Right renal pelvis (tissue), 4 donors: ENCODE data around the gene PERCC1. TPM values are rescaled to one million over a fixed set of nuclear protein-coding genes. Genes with fewer than 3 reads are reported as not detected.
"Not testable (repeated sequence)": the region's sequence is repeated elsewhere in the genome, so short reads cannot be mapped to it uniquely, and the experiment has no call there.

ENCODE experiments used
- DNase-seq, 4 donors: peaks; one replicate each; pipeline ENCODE4 v3.0.0-alpha.2; 2013; ENCODE audit warnings: low read depth in 4 of 4, low spot score in 3 of 4, missing footprints in 1 of 4
- polyA plus RNA-seq, 4 donors: library from polyadenylated mRNA; unstranded; fragments of 120-200 nt; gene quantifications; one replicate each; pipeline ENCODE4 v1.2.1, GENCODE V29; 2013; ENCODE audit not compliant: insufficient read length in 4 of 4

The PERCC1 gene
- polyA plus RNA-seq, 4 donors, result 0.26 TPM; not detected in 3

GRCh38 chr16:1432388-1433262 lies 1.7 kb downstream of the PERCC1 start:
- no peak for DNase-seq

- DNase-seq, result no peak
Measured at GRCh38 chr16:1433263-1433560, 2.3 kb downstream of the PERCC1 start.

DNA sequence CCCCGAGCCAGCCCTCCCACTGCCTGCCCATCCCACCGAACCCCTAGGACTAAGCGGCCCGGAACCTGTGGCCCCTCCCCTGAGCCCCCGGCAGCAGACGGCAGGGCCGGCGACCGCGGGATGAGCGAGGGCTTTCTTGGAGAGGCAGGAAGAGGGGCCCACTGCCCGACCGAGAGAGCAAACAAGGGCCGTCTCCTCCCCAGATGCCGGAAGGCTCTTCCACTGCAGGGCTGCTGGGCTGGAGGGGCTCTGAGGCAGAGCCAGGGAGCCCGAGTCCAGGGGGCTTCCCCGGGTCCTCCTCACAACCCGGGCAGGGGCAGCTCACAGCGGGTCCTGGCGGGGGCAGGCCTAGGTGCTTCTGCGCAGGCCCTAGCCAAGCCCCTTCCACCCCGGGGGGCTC lies 2.9 kb downstream of the PERCC1 start:
- DNase-seq, result no peak

DNA sequence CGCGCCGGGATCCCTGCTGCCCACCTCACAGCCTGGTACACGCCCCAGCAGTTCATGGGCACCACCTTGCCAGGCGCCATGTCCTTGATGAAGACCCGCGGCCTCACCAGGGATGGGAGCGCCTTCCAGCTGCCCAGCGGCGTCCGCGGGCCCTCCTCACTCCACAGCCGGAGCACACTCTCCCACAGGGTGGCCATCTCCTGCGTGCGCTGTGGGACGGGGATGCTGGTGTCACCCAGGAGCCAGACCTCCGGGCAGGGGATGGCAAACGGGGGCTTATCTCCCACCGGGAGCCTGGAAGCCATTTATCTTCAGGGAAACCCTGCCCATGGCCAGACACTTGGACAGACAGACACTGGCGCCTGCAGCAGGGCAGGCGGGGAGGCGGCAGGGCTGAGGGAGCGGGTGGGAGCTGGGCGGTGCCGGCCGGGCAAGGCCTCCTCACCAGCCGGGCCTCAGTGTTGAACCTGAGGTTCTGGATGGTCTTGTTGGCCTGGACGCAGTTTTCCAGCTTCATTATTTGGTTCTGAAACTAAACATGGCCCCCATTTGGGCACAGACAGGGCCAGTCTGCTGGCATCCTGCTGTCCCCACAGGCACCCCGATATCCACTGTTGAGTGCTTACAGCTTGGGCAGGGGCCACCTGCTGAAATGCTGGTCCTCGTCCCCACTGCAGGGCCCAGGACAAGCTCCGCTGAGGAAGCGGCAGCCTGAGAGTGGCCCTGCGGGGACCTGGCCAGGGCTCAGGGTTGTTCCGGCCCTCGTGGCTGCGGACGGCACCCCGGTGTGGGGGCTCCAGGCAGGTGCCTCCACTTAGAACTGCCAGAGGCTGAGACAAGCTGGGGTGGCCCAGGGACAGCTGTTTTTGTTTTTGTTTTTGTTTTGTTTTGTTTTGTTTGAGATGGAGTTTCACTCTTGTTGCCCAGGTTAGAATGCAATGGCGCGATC lies 4.0 kb downstream of the PERCC1 start:
- no peak for DNase-seq

- DNase-seq, result no peak
Measured at GRCh38 chr16:1435921-1436697, 5.2 kb downstream of the PERCC1 start.

DNA sequence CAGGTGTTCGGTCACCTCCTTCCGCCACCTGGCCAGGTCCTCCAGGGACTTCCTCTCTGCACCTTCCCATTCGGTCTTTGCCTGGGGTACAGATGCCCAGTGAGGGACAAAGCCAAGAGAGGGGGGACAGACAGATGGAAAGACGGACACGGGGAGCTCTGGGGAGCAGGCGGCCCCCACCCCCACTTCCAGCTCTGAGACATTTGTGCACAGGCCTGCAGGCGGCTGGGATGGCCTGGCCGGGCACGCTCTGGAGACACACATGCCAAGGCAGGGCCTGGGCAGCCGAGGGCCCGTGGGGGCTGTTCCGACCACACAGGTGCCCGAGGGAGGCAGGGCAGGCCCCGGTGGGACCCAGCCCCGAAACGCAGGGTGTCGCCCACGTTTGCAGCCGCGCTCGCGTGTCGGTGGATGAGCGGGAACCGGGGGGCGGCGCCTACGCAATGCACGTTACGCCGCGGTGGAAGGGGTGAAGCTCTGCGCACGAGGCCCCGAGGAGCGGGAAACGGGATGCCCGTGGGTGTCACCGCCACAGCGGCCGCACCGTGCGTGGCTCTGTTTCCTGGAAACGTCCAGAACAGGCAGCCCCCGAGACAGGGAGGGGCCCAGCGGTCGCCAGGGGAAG lies 6.0 kb downstream of the PERCC1 start:
- no peak for DNase-seq

- no peak for DNase-seq
Measured at GRCh38 chr16:1437606-1438005, 6.7 kb downstream of the PERCC1 start.

DNA sequence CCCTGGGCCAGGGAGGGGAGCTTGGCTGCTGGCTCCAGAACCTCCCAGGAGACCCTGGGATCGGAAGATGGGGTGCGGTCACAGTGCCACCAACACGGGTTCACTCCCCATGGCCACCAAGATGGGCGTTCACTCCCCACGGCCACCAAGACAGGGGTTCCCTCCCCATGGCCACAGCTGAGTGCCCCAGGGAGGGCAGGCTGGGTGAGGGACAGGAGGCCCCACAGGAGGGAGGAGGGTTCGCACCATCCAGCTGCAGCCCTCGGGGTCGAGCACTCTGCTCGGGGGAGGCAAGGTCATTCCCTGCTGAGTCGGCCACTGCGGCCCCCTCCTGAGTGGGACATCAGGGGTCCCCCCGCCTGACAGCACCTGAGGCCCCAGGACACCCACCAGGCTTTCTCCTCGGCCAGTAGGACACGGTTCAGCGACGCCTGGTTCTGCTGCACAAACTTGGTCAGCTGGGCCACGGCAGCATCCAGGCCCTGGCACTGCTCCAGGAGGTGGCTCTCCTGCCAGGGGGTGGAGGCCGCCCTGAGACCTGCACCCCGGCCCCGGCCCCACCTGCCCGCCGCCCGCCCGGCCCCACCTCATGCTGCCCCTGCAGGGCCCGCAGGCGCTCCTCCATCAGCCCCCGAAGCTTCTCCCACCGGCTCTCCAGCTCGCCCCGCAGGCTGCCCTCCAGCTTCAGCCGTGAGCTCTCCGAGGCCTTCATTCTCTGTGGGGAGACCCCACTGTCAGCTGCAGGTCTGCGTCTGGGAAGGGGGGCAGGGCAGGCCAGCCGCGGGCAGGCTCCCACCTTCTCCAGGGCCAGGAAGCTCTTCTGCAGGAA lies 7.6 kb downstream of the PERCC1 start:
- no peak for DNase-seq

DNA sequence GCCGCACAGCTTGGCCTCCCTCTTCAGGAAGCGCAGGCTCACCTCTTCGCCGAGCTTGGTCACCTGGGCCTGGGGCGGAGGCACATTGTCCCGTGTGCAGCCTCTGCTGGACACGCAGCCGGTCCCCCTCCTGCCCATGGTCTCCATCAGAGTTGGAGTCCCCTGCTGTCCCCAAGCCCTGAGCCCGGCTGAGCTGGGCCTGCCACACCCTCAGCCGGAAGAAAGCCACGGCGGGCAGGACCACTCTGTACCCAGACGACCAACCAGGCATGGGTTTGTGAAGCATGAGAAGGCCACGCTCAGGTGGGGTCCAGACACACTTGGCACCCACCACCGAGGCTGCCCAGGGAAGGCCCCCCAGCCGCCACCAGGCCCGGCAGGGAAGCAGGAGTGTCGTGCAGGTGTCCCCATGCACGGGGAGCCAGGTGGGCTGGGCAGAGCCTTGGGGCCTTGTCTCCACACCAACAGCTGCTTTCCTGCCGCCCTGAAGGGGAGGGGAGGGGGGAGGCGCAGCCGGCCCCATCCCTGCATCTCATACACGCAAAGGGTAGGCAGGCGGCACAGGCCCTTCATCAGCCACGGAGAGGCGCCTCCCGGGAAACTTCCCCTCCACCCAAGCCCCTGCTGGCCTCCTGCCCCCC lies 8.3 kb downstream of the PERCC1 start:
- no peak for DNase-seq

- not testable (repeated sequence) for DNase-seq
Measured at GRCh38 chr16:1439699-1440074, 8.8 kb downstream of the PERCC1 start.

DNA sequence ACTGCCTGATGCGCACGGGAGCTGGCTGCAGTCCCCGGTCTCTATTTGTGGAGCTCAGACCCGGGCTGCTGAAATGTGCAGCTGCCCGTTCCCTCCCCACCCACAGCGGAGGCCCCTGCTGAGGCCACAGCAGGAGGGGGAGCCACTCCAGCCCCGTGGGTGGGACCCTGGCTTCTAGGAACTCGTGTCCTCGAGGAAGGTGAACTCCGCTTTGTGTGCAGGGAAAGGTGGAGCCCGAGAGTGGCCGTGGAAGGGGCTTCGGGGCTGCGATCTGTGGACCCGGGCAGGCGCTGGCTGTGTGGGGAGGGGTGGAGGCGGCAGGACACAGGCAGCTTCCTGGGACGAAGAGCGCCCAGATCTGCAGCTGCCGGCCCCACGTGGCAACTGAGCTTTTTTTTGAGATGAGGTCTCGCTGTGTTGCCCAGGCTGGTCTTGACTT lies 10.5 kb downstream of the PERCC1 start:
- no peak for DNase-seq

- no peak for DNase-seq
Measured at GRCh38 chr16:1442697-1443096, 11.8 kb downstream of the PERCC1 start.

DNA sequence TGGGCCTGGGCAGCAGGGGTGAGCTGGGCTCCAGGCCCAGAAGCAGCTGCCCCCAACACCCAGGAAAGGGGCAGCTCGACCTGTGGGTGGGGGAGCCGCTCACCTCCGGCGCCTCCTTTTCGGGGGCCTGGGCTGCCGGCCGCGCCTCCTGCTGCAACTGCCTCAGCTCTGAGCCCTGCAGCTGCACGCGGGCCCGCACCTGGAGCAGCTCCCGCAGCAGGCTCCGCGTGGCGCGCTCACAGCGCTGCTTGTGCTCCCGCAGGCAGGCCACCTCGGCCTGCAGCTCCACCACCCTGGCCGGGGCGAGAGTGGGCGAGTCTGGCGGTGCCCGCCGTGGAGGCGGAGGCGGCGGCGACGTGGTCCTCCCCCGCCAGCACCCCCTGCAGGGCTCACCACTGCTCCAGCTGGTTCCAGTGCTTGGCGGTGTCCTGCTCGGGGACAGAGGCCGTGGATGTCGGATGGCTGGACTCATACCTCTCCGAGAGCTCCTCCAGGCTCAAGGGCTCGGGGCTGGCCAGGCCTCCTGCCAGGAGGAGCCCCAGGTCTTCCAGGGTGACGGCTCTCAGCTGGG lies 12.6 kb downstream of the PERCC1 start:
- DNase-seq, result no peak

GRCh38 chr16:1443980-1444729 lies 13.3 kb downstream of the PERCC1 start, which contains the start of gene CCDC154:
Gene CCDC154 (minus strand): TSS chr16:1444556. CDS start chr16:1444322, 234 bp downstream.
- no peak for DNase-seq

DNA sequence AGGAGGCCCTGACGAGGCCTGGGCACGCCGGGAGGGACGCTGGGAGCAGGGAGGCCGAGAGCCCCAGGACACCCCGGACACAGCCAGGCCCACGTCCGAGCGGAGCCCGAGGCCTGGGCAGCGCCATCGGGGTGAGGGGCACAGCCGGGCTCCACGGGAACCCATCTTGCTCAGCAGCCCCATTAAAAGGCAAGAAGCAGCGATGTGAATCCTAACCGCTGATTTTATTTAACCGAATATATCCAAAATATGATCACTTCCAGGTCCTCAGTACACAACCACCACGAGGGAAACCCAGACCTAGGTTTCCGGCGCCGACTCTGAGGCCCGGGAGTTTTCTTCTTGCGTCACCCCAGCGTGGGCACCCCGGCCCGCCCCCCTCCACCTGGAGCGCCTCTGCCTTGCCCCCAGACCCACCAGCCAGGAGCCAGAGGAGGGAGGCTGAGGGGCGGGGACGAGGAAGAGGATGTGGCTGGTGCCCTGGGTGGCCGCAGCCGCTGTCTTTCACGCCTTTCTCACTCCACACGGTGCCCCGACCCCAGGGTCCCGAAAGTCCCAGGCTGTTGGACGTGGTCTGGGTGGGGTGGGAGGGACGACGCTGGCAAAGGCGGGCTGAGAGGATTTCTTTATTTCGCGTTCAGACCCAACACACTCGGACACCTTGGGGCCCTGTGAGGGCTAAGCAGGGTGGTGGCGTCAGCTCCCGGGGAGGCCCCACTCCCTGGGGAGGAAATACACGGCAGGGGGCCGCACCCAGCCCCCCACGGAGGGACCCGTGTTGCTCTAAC lies 14.0 kb downstream of the PERCC1 start:
- DNase-seq, result no peak

DNA sequence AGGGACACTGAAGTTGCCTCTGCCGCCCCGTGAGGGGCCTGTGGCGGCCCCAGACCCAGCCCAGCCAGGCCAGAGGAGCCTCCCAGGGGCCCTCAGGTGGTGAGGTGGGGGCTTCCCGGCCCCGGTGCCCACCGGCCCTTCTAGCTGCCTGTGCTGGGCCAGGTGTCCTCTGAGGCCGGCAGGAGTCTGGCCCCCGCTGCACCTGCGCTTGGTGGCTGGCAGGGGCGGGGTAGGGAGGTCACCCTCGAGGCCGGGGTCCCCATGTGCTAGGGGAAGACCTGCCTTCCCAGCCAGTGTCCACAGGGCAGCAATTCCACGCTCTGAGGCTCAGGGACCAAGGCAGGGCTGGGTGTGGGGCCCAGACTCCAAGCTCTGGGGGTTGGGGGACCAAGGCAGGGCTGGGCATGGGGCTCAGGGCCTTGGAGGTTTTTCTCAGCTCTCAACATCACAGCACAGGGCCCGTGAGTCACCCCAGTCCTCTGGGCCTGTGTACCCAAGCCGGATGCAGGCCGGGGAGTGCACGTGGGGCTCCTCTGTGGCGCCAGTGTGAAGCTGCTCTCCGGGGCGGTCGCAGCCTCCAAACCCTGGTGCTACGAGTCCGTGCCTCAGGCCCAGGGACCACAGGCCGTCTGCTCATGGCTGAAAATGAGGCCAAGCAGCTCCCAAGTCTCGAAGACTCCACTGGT lies 14.8 kb downstream of the PERCC1 start:
- DNase-seq, result no peak
